Lower leg skin (tissue), 3 donors: Measurements from ENCODE around the gene HP.

Experiments
- CTCF ChIP-seq, 3 donors: fragments of 450-650 bp; IDR thresholded peaks; one replicate each; pipeline ENCODE4 v1.5.1; 2016; ENCODE audit warnings: antibody characterized with exemption in 3 of 3, mild to moderate bottlenecking in 3 of 3, moderate library complexity in 2 of 3
- POLR2A ChIP-seq, 2 donors: fragments of 450-650 bp; IDR thresholded peaks; one replicate each; pipeline ENCODE4 v1.6.1; 2016 to 2017; ENCODE audit warnings: antibody characterized with exemption in 2 of 2, mild to moderate bottlenecking in 1 of 2, moderate library complexity in 1 of 2

- TF ChIP-seq CTCF (IDR thresholded peaks at IDR 0.05) (no peak), POLR2A (IDR thresholded peaks at IDR 0.05) (no peak)
Observed at GRCh38 chr16:72029567-72030271, 24.6 kb upstream of the HP start.
